GM21619 (cell line): Measurements from ENCODE around the gene CRYBB3.
"Not testable (repeated sequence)": the region's sequence is repeated elsewhere in the genome, so short reads cannot be mapped to it uniquely, and the experiment has no call there.

Experiments
- ATAC-seq: cut with Tn5 transposase; IDR thresholded peaks from one replicate; pipeline ENCODE4 v1.9.1; 2021; ENCODE audit not compliant: unreplicated experiment

CRYBB3 gene

GRCh38 chr22:25204547-25204946 is 4.9 kb downstream of the CRYBB3 start:
- ATAC-seq, result not testable (repeated sequence)

DNA sequence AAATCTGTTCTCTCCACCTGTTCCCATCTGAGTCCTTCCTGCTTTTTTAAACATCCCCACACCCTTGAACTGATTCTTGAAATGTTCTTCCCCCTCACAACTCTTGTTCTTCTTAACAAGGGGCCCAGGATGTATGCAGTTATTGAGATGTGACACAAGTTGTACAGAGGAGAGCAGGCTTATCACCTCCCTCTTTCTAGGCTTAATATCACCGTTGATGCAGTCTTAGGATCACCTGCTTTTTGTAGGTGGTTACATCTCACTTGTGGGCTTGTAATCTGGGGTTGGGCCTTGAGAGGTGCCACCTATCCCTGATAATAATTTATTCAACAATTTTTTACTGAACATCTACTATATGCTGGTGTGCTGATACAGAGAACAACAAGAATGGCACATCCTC is 6.2 kb downstream of the CRYBB3 start:
- no peak for ATAC-seq

DNA sequence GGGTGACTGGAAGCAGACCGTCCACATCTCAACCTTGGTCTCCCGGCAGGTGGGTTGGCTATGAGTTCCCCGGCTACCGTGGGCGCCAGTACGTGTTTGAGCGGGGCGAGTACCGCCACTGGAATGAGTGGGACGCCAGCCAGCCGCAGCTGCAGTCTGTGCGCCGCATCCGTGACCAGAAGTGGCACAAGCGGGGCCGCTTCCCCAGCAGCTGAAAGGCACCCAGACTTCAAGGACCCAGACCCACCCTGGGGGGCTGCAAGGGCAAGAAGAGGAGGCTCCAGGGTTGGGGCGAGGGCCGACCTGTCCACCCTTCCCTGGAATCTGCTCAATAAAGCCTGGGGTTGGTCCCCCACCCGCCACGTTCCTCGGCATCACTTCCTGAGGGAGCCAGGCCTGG is 7.3 kb downstream of the CRYBB3 start:
- ATAC-seq, result no peak

GRCh38 chr22:25207553-25208157 is 8.0 kb downstream of the CRYBB3 start:
- no peak for ATAC-seq

GRCh38 chr22:25208328-25208727 is 8.7 kb downstream of the CRYBB3 start:
- ATAC-seq, result no peak

- ATAC-seq, result no peak
Measured at GRCh38 chr22:25208743-25209505, 9.3 kb downstream of the CRYBB3 start.

DNA sequence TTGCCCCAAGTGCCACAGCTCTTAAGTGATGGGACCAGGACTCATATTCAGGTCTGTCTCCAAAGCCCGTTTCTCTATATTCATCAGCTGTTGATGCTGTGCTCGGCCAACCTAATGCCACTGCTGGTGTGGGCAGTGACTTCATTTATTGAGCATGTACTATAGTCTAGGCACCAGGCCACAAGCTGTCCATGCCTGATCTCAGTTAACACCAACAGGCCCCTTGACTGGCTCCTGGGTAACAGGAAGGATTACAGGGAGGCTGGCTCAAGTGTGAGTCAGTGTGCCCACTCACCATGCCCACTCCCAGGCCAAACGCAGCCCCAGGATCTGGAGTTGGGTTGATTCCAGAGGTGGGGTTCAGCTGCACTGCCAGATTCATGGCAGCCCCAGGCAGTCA is 11.1 kb downstream of the CRYBB3 start:
- no peak for ATAC-seq

- no peak for ATAC-seq
Measured at GRCh38 chr22:25212337-25212736, 12.7 kb downstream of the CRYBB3 start.

DNA sequence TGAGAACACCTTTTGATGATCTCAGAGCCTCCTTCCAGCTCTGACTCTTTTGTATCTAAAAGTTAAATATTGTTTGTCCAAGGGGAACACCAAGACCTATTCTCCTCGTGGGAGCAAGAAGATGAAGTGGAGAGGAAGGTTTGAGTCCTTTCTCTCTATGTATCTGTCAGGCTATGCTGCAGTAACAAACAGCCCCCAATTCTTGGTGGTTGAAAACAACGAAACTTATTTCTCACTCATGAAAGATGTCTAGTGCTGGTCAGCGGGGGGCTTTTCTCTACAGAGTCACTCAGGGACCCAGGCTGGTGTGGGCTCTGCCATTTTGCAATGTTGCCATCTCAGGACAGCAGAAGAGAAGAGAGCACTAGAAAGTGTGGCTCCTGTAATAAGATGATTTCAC is 13.6 kb downstream of the CRYBB3 start:
- no peak for ATAC-seq

GRCh38 chr22:25216230-25216629 is 16.6 kb downstream of the CRYBB3 start:
- ATAC-seq, result no peak

DNA sequence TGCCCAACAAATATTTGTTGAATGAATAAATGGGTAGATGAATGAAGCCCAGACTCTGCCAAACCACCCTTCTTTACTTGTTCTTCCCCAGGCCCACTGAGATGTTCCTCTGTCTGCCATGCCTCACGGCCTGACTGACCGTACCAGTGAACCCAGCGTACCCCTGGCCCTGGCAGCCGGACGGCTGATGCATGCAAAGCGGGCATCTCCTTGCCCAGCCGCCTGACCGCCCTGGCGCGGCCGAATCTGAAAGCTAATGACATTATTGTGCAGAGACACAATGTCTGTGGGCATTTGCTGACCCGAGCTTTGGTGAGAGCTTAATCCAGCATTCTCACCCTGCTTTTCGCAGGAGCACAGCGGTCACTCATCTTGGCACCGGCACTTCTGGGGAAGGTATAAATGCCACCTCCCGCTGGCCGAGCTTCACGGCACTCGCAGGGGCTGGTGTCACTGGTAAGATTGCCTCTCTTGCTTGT is 19.6 kb downstream of the CRYBB3 start, which contains the start of gene CRYBB2:
TSS of gene CRYBB2 (plus strand) at position 429 of the 479 bp plus-strand sequence. CDS start 1,791 bp downstream, outside the sequence.
- no peak for ATAC-seq

GRCh38 chr22:25219948-25220442 is 20.3 kb downstream of the CRYBB3 start:
- no peak for ATAC-seq

DNA sequence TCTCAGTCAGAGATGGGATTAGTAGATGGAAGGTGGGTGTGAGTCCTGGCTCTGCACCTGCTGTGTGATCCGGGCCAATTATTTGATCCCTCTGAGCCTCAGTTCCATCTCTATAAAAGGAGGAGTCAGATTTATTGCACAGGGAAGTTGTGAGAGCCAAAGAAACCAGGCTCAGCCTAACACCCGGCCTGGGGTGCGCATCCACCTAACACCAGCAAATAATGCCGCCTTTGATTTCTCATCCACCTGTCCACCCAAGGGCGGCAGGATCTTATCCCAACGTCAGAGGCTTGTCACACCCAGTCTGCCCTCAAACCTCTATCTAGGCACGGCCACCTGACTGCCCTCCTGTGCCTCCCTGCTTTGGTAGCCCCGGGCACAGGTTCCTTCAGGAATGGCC is 22.1 kb downstream of the CRYBB3 start:
- ATAC-seq, result no peak

DNA sequence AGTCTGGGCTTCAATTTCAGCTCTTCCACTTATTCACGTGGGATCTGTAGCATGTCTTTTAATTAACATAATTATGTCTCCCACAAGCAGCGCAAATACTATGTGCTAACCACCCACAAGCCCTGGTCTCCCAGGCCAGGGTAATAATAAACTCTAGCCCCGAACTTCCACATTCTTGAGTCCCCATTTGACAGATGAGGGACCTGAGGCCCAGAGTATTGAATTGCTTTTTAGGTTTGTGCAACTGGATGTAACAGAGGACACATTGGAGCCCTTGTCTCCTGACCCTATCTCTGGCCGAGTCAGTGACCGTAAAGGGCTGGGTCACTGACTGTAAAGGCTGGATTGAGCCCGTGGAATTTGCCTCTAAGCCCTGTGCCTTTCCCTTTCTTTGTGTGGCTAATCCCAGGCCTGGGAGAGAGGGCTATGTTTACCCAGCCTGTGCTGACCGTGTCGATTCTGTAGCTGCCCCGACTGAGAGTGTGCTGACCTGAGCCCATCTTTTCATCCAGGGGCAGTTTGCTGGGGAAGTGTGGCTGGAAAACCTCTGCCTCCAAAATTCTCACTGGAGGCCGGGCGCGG is 23.7 kb downstream of the CRYBB3 start:
- ATAC-seq, result no peak

DNA sequence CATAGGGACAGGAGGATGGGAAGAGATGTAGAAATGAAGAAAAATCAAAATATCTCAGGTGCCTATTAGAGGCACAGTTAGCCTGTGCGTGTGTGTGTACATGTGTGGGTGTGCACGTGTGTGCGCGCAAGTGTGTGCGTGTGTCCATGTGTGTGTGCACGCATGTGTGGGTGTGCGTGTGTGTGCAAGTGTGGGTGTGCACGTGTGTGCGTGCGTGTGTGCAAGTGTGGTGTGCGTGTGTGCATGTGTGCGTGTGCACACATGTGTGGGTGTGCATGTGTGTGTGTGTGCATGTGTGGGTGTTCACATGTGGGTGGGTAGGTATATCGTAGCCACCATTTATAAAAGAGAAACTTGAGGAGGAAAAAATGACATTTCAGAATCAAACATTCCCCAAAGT is 29.2 kb downstream of the CRYBB3 start:
- no peak for ATAC-seq

GRCh38 chr22:25230760-25231159 is 31.1 kb downstream of the CRYBB3 start:
- ATAC-seq, result not testable (repeated sequence)

GRCh38 chr22:25232301-25232700 is 32.6 kb downstream of the CRYBB3 start:
- no peak for ATAC-seq

GRCh38 chr22:25233706-25234105 is 34.0 kb downstream of the CRYBB3 start:
- not testable (repeated sequence) for ATAC-seq

DNA sequence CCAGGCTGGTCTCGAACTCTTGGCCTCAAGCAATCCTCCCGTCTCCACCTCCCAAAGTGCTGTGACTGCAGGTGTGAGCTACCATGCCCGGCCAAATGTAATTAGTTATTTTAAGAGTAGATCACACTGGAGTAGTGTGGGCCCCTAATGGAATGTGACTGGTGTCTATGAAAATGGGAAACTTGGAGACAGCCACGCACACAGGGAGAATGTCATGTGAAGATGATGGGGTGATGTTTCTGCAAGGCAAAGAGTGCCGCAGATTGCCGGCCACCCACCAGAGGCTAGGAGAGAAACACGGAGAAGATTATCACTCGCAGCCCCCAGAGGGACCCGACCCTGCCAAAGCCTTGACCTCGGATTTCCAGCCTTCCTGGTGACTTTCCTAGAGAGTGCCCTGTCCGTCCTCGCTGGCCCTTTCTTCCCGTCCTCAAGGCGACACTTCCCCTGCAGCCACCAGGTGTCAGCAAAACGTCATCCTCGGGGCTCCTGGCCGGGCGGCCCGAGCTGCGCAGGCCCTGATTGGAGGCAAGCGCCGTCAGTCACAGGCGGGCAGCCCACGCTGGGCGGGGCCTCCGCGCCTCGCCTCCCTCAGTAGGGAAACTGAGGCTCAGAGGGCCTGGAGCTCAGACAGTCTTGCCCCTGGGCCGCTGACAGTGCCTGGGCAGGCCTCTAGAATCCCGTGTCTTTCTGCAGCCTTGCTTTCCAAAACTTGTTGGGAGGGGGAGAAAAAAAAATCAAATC is 36.1 kb downstream of the CRYBB3 start:
- ATAC-seq, result peak; percentile 66

- no peak for ATAC-seq
Measured at GRCh38 chr22:25236417-25236816, 36.8 kb downstream of the CRYBB3 start.

DNA sequence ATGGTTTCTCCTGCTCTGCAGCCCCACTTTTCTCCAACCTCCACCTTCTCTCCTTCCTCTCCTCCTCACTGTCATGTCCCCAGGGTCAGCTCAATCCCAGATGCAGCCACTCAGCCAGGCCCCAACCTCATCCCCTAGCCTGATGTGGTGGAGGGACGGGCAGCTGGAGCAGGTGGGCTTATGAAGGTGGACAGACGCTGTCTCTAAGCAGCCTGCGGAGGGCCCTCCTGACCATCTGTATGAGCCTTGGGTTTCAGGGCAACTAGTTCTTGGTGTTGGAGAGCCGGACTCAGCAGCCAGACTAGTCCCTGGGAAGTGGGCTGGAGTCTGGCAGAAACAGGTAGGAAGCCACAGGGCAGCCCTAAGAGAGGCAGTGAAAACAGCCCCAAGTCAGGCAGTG is 37.8 kb downstream of the CRYBB3 start:
- no peak for ATAC-seq
